Eye (tissue), 1 donor: ENCODE data around the gene PPP1R12C.
A peak's percentile ranks its signal among the peaks of the same experiment; 100 is the strongest.

Source experiments
- DNase-seq: peaks from one replicate; pipeline ENCODE4 v3.0.0-alpha.2; 2015

The PPP1R12C gene

GRCh38 chr19:55146078-55146704, 28.8 kb upstream of the PPP1R12C start:
- DNase-seq, result no peak

GRCh38 chr19:55145232-55145631, 27.8 kb upstream of the PPP1R12C start:
- DNase-seq, result no peak

DNA sequence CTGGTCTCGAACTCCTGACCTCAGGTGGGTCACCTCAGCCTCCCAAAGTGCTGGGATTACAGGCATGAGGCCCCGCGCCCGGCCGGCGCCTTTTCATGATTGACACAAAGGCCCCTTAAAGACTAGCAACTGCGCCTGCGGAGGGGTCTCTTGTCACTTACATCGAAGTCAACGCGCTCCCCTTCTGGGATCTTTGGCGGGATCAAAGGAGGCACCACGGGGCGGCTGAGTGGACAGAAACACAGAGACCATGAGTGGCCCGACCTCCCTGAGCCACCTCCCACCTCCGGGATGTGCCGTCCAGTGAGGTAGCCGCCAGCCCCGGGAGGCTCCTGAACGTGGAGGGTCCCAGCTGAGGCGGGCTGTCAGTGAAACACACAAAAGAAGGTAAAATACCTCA, 24.3 kb upstream of the PPP1R12C start:
- DNase-seq, result no peak

DNA sequence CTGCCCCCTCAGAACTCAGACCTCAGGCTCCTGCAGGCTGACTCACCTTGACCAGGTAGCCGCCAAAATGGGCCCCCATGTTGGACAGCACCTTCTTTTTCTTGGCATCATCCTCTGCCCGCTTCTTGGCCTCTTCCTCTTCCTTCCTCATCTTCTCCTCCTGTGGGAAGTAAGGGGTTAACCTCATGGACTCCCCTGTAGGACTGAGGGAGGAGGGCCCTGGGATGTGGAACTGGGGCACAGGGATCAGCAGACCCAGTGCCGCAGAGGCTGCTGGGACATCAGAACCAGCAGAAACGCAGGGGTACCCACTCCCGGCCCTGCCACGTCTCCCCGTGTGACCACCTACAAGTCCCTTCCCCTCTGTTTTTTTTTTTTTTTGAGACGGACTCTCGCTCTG, 20.5 kb upstream of the PPP1R12C start:
- DNase-seq, result no peak

- DNase-seq, result no peak
These were observed 19.1 kb upstream of the PPP1R12C start for GRCh38 chr19:55136399-55137102.

DNA sequence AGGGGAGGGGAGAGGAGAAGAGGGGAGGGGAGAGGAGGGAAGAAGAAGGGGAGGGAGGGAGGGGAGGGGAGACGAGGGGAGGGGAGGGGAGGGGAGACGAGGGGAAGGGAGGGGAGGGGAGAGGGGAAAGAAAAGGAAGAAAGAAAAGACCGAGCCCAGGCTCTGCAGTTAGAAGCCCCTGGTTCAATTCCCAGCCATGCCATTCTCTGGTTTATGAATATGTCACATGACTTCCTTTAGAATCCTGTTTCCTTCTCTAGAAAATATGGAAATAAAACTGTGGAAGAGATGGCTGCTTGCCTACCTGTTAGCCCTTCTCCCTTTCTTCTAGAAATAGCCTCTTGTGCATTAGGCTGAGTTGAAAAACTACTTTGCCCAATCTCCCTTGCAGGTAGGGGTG, 17.3 kb upstream of the PPP1R12C start:
- no peak for DNase-seq

- DNase-seq, result no peak
These were observed 16.4 kb upstream of the PPP1R12C start for GRCh38 chr19:55133639-55134444.

GRCh38 chr19:55132453-55133129, 15.2 kb upstream of the PPP1R12C start:
- DNase-seq, result no peak

DNA sequence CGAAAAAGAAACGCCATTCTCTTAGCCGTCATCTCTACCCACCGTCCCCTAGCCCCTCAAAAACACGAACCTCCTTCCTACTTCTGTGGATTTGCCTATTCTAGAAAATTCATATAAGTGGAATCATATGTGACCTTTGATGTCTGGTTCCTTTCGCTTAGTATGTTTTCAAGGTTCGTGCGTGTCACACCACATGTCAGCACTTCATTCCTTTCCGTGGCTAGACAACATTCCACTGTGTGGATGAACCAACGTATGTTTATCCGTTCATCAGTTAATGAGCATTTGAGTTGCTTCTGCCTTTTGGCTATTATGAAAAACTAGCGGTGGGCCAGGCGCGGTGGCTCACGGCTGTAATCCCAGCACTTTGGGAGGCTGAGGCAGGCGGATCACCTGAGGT, 14.0 kb upstream of the PPP1R12C start:
- no peak for DNase-seq

GRCh38 chr19:55119053-55119452, 1.6 kb upstream of the PPP1R12C start:
- no peak for DNase-seq

DNA sequence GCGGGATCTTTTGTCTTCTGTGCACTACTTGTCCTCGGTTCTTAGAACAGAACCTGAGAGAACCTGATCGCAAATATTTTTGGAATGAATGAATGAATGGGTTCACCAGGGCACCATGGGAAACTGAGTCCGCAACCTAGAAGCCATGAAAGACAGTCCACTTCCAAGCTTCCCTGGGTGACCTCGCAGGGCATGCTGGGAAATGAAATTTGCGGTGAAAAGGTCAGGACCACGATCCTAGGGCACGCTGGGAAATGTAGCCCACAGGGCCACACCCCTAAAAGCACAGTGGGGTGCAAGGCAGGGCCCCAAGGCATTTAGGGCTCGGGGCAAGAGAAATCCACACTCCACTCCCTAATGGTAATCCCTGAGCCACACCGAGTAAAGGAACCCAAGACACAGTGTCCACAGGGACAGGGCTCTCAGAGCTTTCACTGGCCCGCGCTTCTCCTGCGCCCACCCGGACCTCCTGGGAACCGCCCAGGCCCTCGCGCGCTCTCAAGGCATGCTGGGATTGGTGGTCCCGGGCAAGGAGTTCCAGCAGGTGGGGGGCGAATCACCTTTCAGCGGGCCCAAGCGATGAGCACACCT, 1.1 kb upstream of the PPP1R12C start:
- peak; percentile 95 for DNase-seq

DNA sequence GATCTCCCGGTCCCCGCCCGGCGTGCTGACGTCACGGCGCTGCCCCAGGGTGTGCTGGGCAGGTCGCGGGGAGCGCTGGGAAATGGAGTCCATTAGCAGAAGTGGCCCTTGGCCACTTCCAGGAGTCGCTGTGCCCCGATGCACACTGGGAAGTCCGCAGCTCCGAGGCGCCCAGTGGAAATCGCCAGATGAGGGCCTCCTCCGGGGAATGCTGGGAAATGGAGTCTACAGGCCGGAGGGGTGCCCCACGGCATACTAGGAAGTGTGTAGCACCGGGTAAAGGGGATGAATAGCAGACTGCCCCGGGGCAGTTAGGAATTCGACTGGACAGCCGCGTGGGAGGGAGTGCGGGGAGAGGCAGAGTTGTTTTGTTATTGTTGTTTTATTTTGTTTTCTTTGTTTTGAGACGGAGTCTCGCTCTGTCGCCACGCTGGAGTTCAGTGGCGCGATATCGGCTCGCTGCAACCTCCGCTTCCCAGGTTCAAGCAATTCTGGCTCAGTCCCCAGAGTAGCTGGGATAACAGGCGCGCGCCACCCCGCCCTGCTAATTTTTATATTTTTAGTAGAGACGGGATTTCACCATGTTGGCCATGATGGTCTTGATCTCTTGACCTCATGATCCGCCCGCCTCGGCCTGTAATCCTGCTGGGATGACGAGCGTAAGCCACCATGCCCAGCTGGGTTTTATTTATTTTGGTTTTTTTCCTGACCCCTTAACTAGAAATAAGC, 390 bp upstream of the PPP1R12C start:
- DNase-seq, result peak; percentile 99

- peak; percentile 52 for DNase-seq
These were observed 1.1 kb downstream of the PPP1R12C start for GRCh38 chr19:55116232-55116858.

GRCh38 chr19:55115446-55116065, 1.9 kb downstream of the PPP1R12C start:
- no peak for DNase-seq

GRCh38 chr19:55114566-55115145, 2.8 kb downstream of the PPP1R12C start:
- no peak for DNase-seq

GRCh38 chr19:55113570-55114039, 3.8 kb downstream of the PPP1R12C start:
- peak; percentile 96 for DNase-seq

GRCh38 chr19:55112777-55113569, 4.5 kb downstream of the PPP1R12C start:
- no peak for DNase-seq

DNA sequence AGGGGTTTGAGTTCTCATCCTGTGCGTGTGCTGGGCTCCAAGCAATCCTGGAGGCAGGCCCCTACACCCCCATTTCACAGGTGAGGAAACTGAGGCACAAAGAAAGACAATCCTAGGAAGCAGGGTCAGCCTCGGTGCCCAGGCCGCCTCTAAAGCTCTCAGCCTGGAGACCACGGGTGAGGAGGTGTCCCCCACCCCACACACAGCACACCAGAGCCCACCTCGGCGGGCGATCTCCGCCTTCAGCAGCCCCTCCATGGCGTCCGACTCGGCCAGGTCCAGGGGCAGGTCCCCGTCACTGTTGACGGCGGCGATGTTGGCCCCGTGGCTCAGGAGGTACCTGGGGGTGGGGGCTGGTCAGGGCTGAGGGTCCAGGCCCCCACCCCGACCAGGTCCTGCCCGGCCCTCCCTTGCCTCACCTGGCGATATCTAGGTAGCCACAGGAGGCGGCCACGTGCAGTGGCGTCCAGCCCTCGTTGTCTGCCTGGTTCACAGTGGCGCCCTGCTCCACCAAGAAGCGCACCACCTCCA, 5.1 kb downstream of the PPP1R12C start:
- no peak for DNase-seq

DNA sequence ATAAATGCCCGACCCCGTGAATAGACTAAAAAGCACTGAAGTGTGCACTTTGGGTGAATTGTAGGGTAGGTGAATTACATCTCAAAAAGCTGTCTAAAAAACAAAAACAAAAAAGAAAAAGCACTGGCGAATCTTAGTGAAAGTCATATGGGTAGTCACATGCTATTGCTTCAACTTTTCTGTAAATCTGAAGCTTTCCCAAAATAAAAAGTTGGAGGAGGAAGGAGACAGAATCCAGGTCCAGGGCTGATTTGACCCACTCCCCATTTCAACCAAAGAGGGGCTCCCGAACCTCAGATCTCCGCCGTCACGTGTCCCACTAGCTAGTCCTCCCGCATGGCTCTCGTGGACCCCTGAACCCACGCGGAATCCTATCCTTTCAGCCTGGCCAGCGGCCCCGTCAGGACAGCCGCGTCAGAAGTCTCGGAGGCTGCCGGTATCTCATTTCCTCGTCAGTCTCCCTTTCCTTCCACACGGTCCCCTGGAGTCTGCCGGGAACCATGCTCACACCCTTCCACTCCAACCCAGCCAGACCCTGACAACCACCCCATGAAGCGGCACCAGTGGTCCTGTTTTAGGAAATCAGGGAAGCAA, 6.1 kb downstream of the PPP1R12C start:
- DNase-seq, result no peak
